H1 (cell line): ENCODE measurements around the gene TRIM31. TPM values are rescaled to one million over a fixed set of nuclear protein-coding genes. Genes with fewer than 3 reads are reported as not detected.

ENCODE experiments used
- CTCF ChIA-PET: fragments of 300-600 bp; sonication (Branson Sonifier 250); formaldehyde crosslinking; loops from one replicate; lab custom pipeline; 2021; ENCODE audit not compliant: partially characterized antibody; lab: Charles Lee
- POLR2A ChIA-PET: fragments of 300-600 bp; sonication (Branson Sonifier 250); formaldehyde crosslinking; loops from one replicate; lab custom pipeline; 2021; ENCODE audit warnings: inconsistent platforms; ENCODE audit not compliant: partially characterized antibody; lab: Charles Lee
- DNase-seq, 2 experiments: peaks; one replicate each; pipeline versions ENCODE4 v3.0.0 to v3.0.0-alpha.2; 2010 to 2022; ENCODE audit warnings: low spot score in 2 of 2, low read depth in 1 of 2, mixed read lengths in 1 of 2
- FAIRE-seq: peaks from 2 replicates; lab custom pipeline; 2011; peaks lifted over from hg19 to GRCh38; lab: Jason Lieb, UNC
- H2AFZ ChIP-seq: 2 replicates; pipeline ENCODE4 v1.8.1; 2012; ENCODE audit warnings: low read length, inconsistent platforms
- H2AK5ac ChIP-seq: 2 replicates; pipeline ENCODE4 v1.6.1; 2013; ENCODE audit warnings: low read depth, low read length
- H2BK120ac ChIP-seq: replicated peaks from 2 replicates; pipeline ENCODE3; 2013; ENCODE audit warnings: low read depth, low read length, inconsistent platforms
- H2BK12ac ChIP-seq: 2 replicates; pipeline ENCODE4 v1.6.1; 2013; ENCODE audit warnings: low read depth, low read length
- H2BK15ac ChIP-seq: 2 replicates; pipeline ENCODE4 v1.6.1; 2013; ENCODE audit warnings: low read length
- H2BK20ac ChIP-seq: 2 replicates; pipeline ENCODE4 v1.6.1; 2013; ENCODE audit warnings: low read length
- H2BK5ac ChIP-seq: 2 replicates; pipeline ENCODE4 v1.6.1; 2013; ENCODE audit warnings: low read depth, low read length
- H3K14ac ChIP-seq: 2 replicates; pipeline ENCODE4 v1.6.1; 2013; ENCODE audit warnings: inconsistent platforms; ENCODE audit not compliant: insufficient read length
- H3K18ac ChIP-seq: 2 replicates; pipeline ENCODE4 v1.6.1; 2013; ENCODE audit warnings: low read length; ENCODE audit errors: extremely low read depth
- H3K23ac ChIP-seq: 2 replicates; pipeline ENCODE4 v1.6.1; 2013; ENCODE audit warnings: inconsistent platforms; ENCODE audit not compliant: insufficient read length
- H3K23me2 ChIP-seq: 2 replicates; pipeline ENCODE4 v1.6.1; 2013; ENCODE audit warnings: low read depth, low read length
- H3K27ac ChIP-seq: 2 replicates; pipeline ENCODE4 v1.6.1; 2011; ENCODE audit warnings: low read depth, low read length, inconsistent platforms
- H3K27me3 ChIP-seq, 4 experiments: replicated peaks in 1 of 4; 1 replicate in 1 of 4; 2 replicates in 3 of 4; pipeline versions ENCODE4 v1.6.1 to v1.8.1; 2011 to 2013; ENCODE audit warnings: low read length in 3 of 4, mild to moderate bottlenecking in 3 of 4, inconsistent platforms in 2 of 4, mixed read lengths in 2 of 4, moderate library complexity in 1 of 4; ENCODE audit not compliant: control insufficient read depth in 3 of 4, insufficient read depth in 3 of 4; ENCODE audit errors: extremely low read depth in 1 of 4
- H3K36me3 ChIP-seq, 4 experiments: 2 replicates each; pipeline versions ENCODE4 v1.6.1 to v1.8.1; 2011 to 2013; ENCODE audit warnings: mild to moderate bottlenecking in 4 of 4, low read length in 3 of 4, moderate library complexity in 2 of 4, control low read depth in 1 of 4, inconsistent platforms in 1 of 4; ENCODE audit not compliant: insufficient read depth in 4 of 4, control insufficient read depth in 2 of 4
- H3K4ac ChIP-seq: replicated peaks from 2 replicates; pipeline ENCODE3; 2013; ENCODE audit warnings: low read length, low read depth, mixed read lengths, inconsistent platforms; ENCODE audit not compliant: insufficient read length
- H3K4me1 ChIP-seq, 4 experiments: replicated peaks in 1 of 4; 1 replicate in 1 of 4; 2 replicates in 3 of 4; pipeline versions ENCODE4 v1.6.1 to v1.8.1; 2011 to 2013; ENCODE audit warnings: low read length in 3 of 4, inconsistent platforms in 2 of 4, mixed read lengths in 1 of 4; ENCODE audit not compliant: insufficient read depth in 4 of 4, control insufficient read depth in 3 of 4
- H3K4me2 ChIP-seq, 2 experiments: 2 replicates each; pipeline versions ENCODE4 v1.6.1 to v1.8.1; 2011 to 2013; ENCODE audit warnings: low read depth in 2 of 2, low read length in 2 of 2, control low read depth in 1 of 2, inconsistent platforms in 1 of 2, mild to moderate bottlenecking in 1 of 2; ENCODE audit not compliant: insufficient read depth in 1 of 2
- H3K4me3 ChIP-seq, 4 experiments: fragments of 200-600, 300-600 bp in 1 of 4; sonication (generic), shearing (Covaris generic), sonication (Bioruptor Twin) in 1 of 4; 2 replicates each; pipeline versions ENCODE4 v1.5.1 to v1.8.1; 2011 to 2016; ENCODE audit warnings: low read length in 4 of 4, low read depth in 3 of 4, control low read depth in 2 of 4, inconsistent platforms in 2 of 4, mild to moderate bottlenecking in 2 of 4, mixed read lengths in 1 of 4, moderate library complexity in 1 of 4; ENCODE audit not compliant: insufficient read depth in 2 of 4; ENCODE audit errors: extremely low read depth in 1 of 4
- H3K56ac ChIP-seq: replicated peaks from 2 replicates; pipeline ENCODE3; 2013; ENCODE audit warnings: low read depth, mild to moderate bottlenecking, mixed read lengths, low read length, inconsistent platforms; ENCODE audit not compliant: insufficient read length
- H3K79me1 ChIP-seq: 2 replicates; pipeline ENCODE4 v1.6.1; 2013; ENCODE audit warnings: low read depth, low read length, control low read depth
- H3K79me2 ChIP-seq, 2 experiments: 2 replicates each; pipeline versions ENCODE4 v1.6.1 to v1.8.1; 2012 to 2013; ENCODE audit warnings: low read length in 2 of 2, mild to moderate bottlenecking in 2 of 2, inconsistent platforms in 1 of 2; ENCODE audit not compliant: insufficient read depth in 2 of 2, control insufficient read depth in 1 of 2
- H3K9ac ChIP-seq, 4 experiments: replicated peaks in 1 of 4; 1 replicate in 1 of 4; 2 replicates in 3 of 4; pipeline versions ENCODE4 v1.6.1 to v1.8.1; 2011 to 2013; ENCODE audit warnings: low read depth in 3 of 4, low read length in 3 of 4, control low read depth in 2 of 4, mild to moderate bottlenecking in 2 of 4, moderate library complexity in 2 of 4, inconsistent platforms in 1 of 4; ENCODE audit errors: extremely low read depth in 1 of 4
- H3K9me3 ChIP-seq, 2 experiments: 2 replicates each; pipeline versions ENCODE4 v1.6.1 to v1.8.1; 2012 to 2013; ENCODE audit warnings: mild to moderate bottlenecking in 2 of 2, moderate library complexity in 2 of 2, control low read depth in 1 of 2, inconsistent platforms in 1 of 2, low read depth in 1 of 2, low read length in 1 of 2, mixed read lengths in 1 of 2; ENCODE audit not compliant: insufficient read depth in 2 of 2
- H4K20me1 ChIP-seq, 2 experiments: replicated peaks in 1 of 2; 2 replicates each; pipeline versions ENCODE3 to v1.8.1; 2011 to 2013; ENCODE audit warnings: inconsistent platforms in 2 of 2, low read length in 2 of 2, mild to moderate bottlenecking in 1 of 2; ENCODE audit not compliant: insufficient read depth in 2 of 2, control insufficient read depth in 1 of 2
- H4K5ac ChIP-seq: 2 replicates; pipeline ENCODE4 v1.6.1; 2013; ENCODE audit warnings: low read length, low read depth, mixed read lengths, inconsistent platforms; ENCODE audit not compliant: insufficient read length
- H4K8ac ChIP-seq: 2 replicates; pipeline ENCODE4 v1.8.0; 2013; ENCODE audit warnings: mild to moderate bottlenecking, moderate library complexity, low read length, inconsistent platforms; ENCODE audit not compliant: insufficient read depth; ENCODE audit errors: extremely low read depth
- H4K91ac ChIP-seq: replicated peaks from 2 replicates; pipeline ENCODE3; 2013; ENCODE audit warnings: low read length, mixed read lengths, inconsistent platforms; ENCODE audit not compliant: insufficient read length
- BACH1 ChIP-seq: IDR thresholded peaks from 2 replicates; pipeline ENCODE4 v1.6.1; 2012; ENCODE audit warnings: low read length, improper control_type of control experiment
- CBX5 ChIP-seq: fragments of 300-800, 300-1000 bp; sonication (generic); IDR thresholded peaks from 2 replicates; pipeline ENCODE4 v1.7.1; 2016; ENCODE audit warnings: antibody characterized with exemption, low read length, low read depth
- NRF1 ChIP-seq: IDR thresholded peaks from 2 replicates; pipeline ENCODE4 v1.6.1; 2011; ENCODE audit warnings: mild to moderate bottlenecking, low read depth, low read length, improper control_type of control experiment
- POLR2A ChIP-seq, 2 experiments: IDR thresholded peaks; 1 replicate in 1 of 2; 2 replicates in 1 of 2; pipeline ENCODE4 v1.6.1; 2011; ENCODE audit warnings: low read depth in 2 of 2, low read length in 2 of 2, mild to moderate bottlenecking in 2 of 2; ENCODE audit errors: control extremely low read depth in 1 of 2
- POLR2AphosphoS5 ChIP-seq: IDR thresholded peaks from 2 replicates; pipeline ENCODE4 v1.6.1; 2011; ENCODE audit warnings: low read depth, low read length
- TAF1 ChIP-seq: IDR thresholded peaks from 2 replicates; pipeline ENCODE4 v1.6.1; 2011; ENCODE audit warnings: mild to moderate bottlenecking, low read depth, low read length
- WGBS, 2 experiments: shearing (Covaris generic) in 1 of 2; methylation state at CpG; one replicate each; pipeline versions ENCODE4 v1.1.6 to v1.1.7; 2013 to 2015; ENCODE audit warnings: low lambda C conversion rate in 2 of 2, mixed read lengths in 2 of 2, inconsistent platforms in 1 of 2, low coverage in 1 of 2, missing lambda C conversion rate in 1 of 2; ENCODE audit not compliant: insufficient replicate concordance in 2 of 2, insufficient coverage in 1 of 2, insufficient read length in 1 of 2; ENCODE audit errors: extremely low coverage in 1 of 2, missing lambda C conversion rate in 1 of 2; 5-methylcytosine and 5-hydroxymethylcytosine counted together
- polyA plus RNA-seq, 7 experiments: library from polyadenylated mRNA; depleted of rRNA in 3 of 7; stranded (reverse) in 5 of 7; unstranded in 2 of 7; fragments of >200 nt in 5 of 7; fragments of 200-250 nt in 2 of 7; gene quantifications; 1 replicate in 5 of 7; 2 replicates in 1 of 7; 4 replicates in 1 of 7; pipeline versions ENCODE4 v1.2.1 to v1.2.3, GENCODE V29; 2011 to 2013; ENCODE audit warnings: missing spikeins in 2 of 7, mixed read lengths in 2 of 7
- total RNA-seq: library from RNA; stranded (reverse); fragmentation: NEBNext Ultra II Directional; extraction: Animal tissue kit (Norgen Biotek cat#: 25700); gene quantifications from 2 replicates; pipeline ENCODE4 v1.2.1, GENCODE V29; 2021

TRIM31 gene
- total and polyA plus RNA-seq, 2 of the 8 experiments (the other 6 are each of a cell fraction or from before 2014, with no cell fraction given): not detected

- H4K20me1 ChIP-seq: no peaks in the 10 kb centered on the region
- no peaks in the 10 kb centered on the region for H3K4me1 ChIP-seq
- CTCF ChIA-PET: interaction anchor here (0.7 to 6.9 kb wide), 3 partner anchors 20 to 191 kb away, joined by 3 to 50 read pairs (median 3); no protein-coding TSS in a partner anchor
- H3K4me3 ChIP-seq: no peak overlapping the region
- no peak overlapping the region for H4K8ac ChIP-seq
- H3K9me3 ChIP-seq: no peaks in the 10 kb centered on the region
- H2BK5ac ChIP-seq: no peak overlapping the region
- H2AFZ ChIP-seq: no peak overlapping the region
- no peak overlapping the region for H3K4me2 ChIP-seq
- no peak overlapping the region for H3K18ac ChIP-seq
- H3K79me2 ChIP-seq: no peaks in the 10 kb centered on the region
- H3K4ac ChIP-seq: no peak overlapping the region
- WGBS, 2 experiments: 84% methylated on average over 4 of the region's 4 CpGs; no CpG with 5 or more reads in 1 of the 2 experiments
- H3K9ac ChIP-seq: no peak overlapping the region
- no peak overlapping the region for H4K5ac ChIP-seq
- no peak overlapping the region for H3K56ac ChIP-seq
- FAIRE-seq: no peak
- no peak for TF ChIP-seq POLR2AphosphoS5
- TF ChIP-seq BACH1: no peak
- no peak for TF ChIP-seq POLR2A (IDR thresholded peaks at IDR 0.05; ENCODE audit: control extremely low read depth in 1 of 2, low read depth in 2 of 2, low read length in 2 of 2)
- TF ChIP-seq CBX5: no peak
- TF ChIP-seq TAF1: no peak
- no peak for TF ChIP-seq NRF1
- no peak overlapping the region for H3K23ac ChIP-seq
- H3K36me3 ChIP-seq: no peaks in the 10 kb centered on the region
- POLR2A ChIA-PET: no interaction called here
- peaks cover 0 to 2% (median 0%) of the 10 kb centered on the region in 4 experiments; a peak in 3 of 7 replicates for H3K27me3 ChIP-seq
- H2AK5ac ChIP-seq: no peak overlapping the region
- H3K23me2 ChIP-seq: peaks cover 2% of the 10 kb centered on the region; the same call in 1 of the 2 replicates
- no peak overlapping the region for H2BK15ac ChIP-seq
- no peaks in the 10 kb centered on the region for H3K79me1 ChIP-seq
- no peak overlapping the region for H2BK20ac ChIP-seq
- H3K27ac ChIP-seq: no peak overlapping the region
- H2BK120ac ChIP-seq: no peak overlapping the region
- H2BK12ac ChIP-seq: no peak overlapping the region
- no peak overlapping the region for H4K91ac ChIP-seq
- no peak overlapping the region for H3K14ac ChIP-seq
- DNase-seq: no peak
These were observed 39.3 kb upstream of the TRIM31 start for GRCh38 chr6:30152016-30152673.
